SK-N-SH (cell line): ENCODE data around the gene ZNF474. TPM values are rescaled to one million over a fixed set of nuclear protein-coding genes. Genes with fewer than 3 reads are reported as not detected.

Experiments used
- CTCF ChIA-PET: fragments of 300-600, 350-600 bp; formaldehyde crosslinking; extraction: SDS; loops from one replicate; lab custom pipeline; 2021; lab: Yijun Ruan, JAX
- POLR2A ChIA-PET: fragments of 350-600 bp; sonication (Branson Sonifier 250); formaldehyde crosslinking; extraction: SDS; loops from one replicate; lab custom pipeline; 2020; ENCODE audit warnings: antibody characterized with exemption, inconsistent platforms; lab: Yijun Ruan, JAX
- DNase-seq: peaks from one replicate; pipeline ENCODE4 v3.0.0; 2012
- H2AFZ ChIP-seq: fragments of 200-600 bp; sonication (generic); 2 replicates; pipeline ENCODE4 v1.8.1; 2016; ENCODE audit warnings: antibody characterized with exemption, mild to moderate bottlenecking, low read depth
- H3F3A ChIP-seq: fragments of 200-600 bp; sonication (generic); replicated peaks from 2 replicates; pipeline ENCODE3; 2016; ENCODE audit warnings: antibody characterized with exemption, mild to moderate bottlenecking; ENCODE audit not compliant: insufficient read depth
- H3K27ac ChIP-seq, 2 experiments: fragments of 200-500 bp in 1 of 2; fragments of 200-600 bp in 1 of 2; sonication (Bioruptor generic) in 1 of 2; sonication (generic), shearing (Covaris generic) in 1 of 2; 2 replicates each; pipeline versions ENCODE4 v1.5.1 to v1.6.1; 2014 to 2016; ENCODE audit warnings: low read depth in 2 of 2, inconsistent platforms in 1 of 2, low read length in 1 of 2, mild to moderate bottlenecking in 1 of 2, mixed read lengths in 1 of 2
- H3K27me3 ChIP-seq: fragments of 200-600 bp; sonication (generic), shearing (Covaris generic); 2 replicates; pipeline ENCODE4 v1.6.1; 2016; ENCODE audit warnings: mixed run types; ENCODE audit not compliant: insufficient read depth
- H3K36me3 ChIP-seq, 2 experiments: fragments of 200-500 bp in 1 of 2; fragments of 200-600 bp in 1 of 2; sonication (Bioruptor generic) in 1 of 2; sonication (generic) in 1 of 2; replicated peaks in 1 of 2; 2 replicates each; pipeline versions ENCODE3 to v1.5.1; 2014 to 2016; ENCODE audit warnings: low read length in 1 of 2, mild to moderate bottlenecking in 1 of 2; ENCODE audit not compliant: insufficient read depth in 2 of 2, control insufficient read depth in 1 of 2
- H3K4me1 ChIP-seq, 2 experiments: fragments of 200-500 bp in 1 of 2; fragments of 200-600 bp in 1 of 2; sonication (Bioruptor generic) in 1 of 2; sonication (generic), shearing (Covaris generic) in 1 of 2; 2 replicates each; pipeline versions ENCODE4 v1.5.1 to v1.6.1; 2014 to 2016; ENCODE audit warnings: low read depth in 1 of 2, low read length in 1 of 2, mixed run types in 1 of 2; ENCODE audit not compliant: insufficient read depth in 2 of 2, control insufficient read depth in 1 of 2
- H3K4me2 ChIP-seq: fragments of 200-600 bp; sonication (generic), shearing (Covaris generic); 2 replicates; pipeline ENCODE4 v1.6.1; 2017; ENCODE audit warnings: mixed run types
- H3K4me3 ChIP-seq, 2 experiments: fragments of 200-500 bp in 1 of 2; fragments of 200-600 bp in 1 of 2; sonication (Bioruptor generic) in 1 of 2; sonication (generic), shearing (Covaris generic) in 1 of 2; 2 replicates each; pipeline versions ENCODE4 v1.5.1 to v1.8.1; 2014 to 2016; ENCODE audit warnings: low read depth in 2 of 2, inconsistent platforms in 1 of 2, low read length in 1 of 2, mild to moderate bottlenecking in 1 of 2, mixed read lengths in 1 of 2, moderate library complexity in 1 of 2
- H3K79me2 ChIP-seq: fragments of 200-600 bp; sonication (generic); 2 replicates; pipeline ENCODE4 v1.8.1; 2017; ENCODE audit warnings: mild to moderate bottlenecking; ENCODE audit not compliant: insufficient read depth
- H3K9ac ChIP-seq: fragments of 200-600 bp; sonication (generic); 2 replicates; pipeline ENCODE4 v1.6.1; 2017; ENCODE audit warnings: mixed run types
- H3K9me2 ChIP-seq: fragments of 200-600 bp; sonication (generic); 2 replicates; pipeline ENCODE4 v1.6.1; 2017; ENCODE audit warnings: mixed run types
- H3K9me3 ChIP-seq: fragments of 200-600 bp; sonication (generic); 2 replicates; pipeline ENCODE4 v1.6.1; 2017; ENCODE audit warnings: mixed run types, mild to moderate bottlenecking, moderate library complexity
- H4K20me1 ChIP-seq: fragments of 200-600 bp; sonication (generic); 2 replicates; pipeline ENCODE4 v1.6.1; 2017; ENCODE audit warnings: mild to moderate bottlenecking, mixed run types; ENCODE audit not compliant: insufficient read depth
- EP300 ChIP-seq, 2 experiments: IDR thresholded peaks; 2 replicates each; pipeline versions ENCODE4 v1.4.0 to v1.6.1; 2012; ENCODE audit warnings: borderline replicate concordance in 1 of 2, low read depth in 1 of 2, low read length in 1 of 2
- EZH2phosphoT487 ChIP-seq: fragments of 200-600 bp; sonication (generic); IDR thresholded peaks from 2 replicates; pipeline ENCODE4 v1.6.1; 2017; ENCODE audit warnings: low read depth, mixed run types, mild to moderate bottlenecking, antibody characterized with exemption, moderate library complexity, borderline replicate concordance
- FOSL2 ChIP-seq: IDR thresholded peaks from 2 replicates; pipeline ENCODE4 v1.4.0; 2012; ENCODE audit warnings: low read depth, mild to moderate bottlenecking, moderate library complexity, borderline replicate concordance
- GABPA ChIP-seq: IDR thresholded peaks from 2 replicates; pipeline ENCODE4 v1.4.0; 2012; ENCODE audit warnings: low read depth, mild to moderate bottlenecking
- GATA2 ChIP-seq: sonication (generic); formaldehyde crosslinking; IDR thresholded peaks from 2 replicates; pipeline ENCODE4 v1.5.0; 2020; ENCODE audit warnings: mild to moderate bottlenecking, missing genetic modification reagents
- JUND ChIP-seq: IDR thresholded peaks from 2 replicates; pipeline ENCODE4 v1.4.0; 2012
- NFIC ChIP-seq: IDR thresholded peaks from 2 replicates; pipeline ENCODE4 v1.4.0; 2012; ENCODE audit warnings: borderline replicate concordance
- NRF1 ChIP-seq: IDR thresholded peaks from 2 replicates; pipeline ENCODE4 v1.6.1; 2012; ENCODE audit warnings: low read depth, mild to moderate bottlenecking, low read length
- POLR2AphosphoS5 ChIP-seq: IDR thresholded peaks from 2 replicates; pipeline ENCODE4 v1.6.1; 2012; ENCODE audit warnings: low read depth, low read length
- RAD21 ChIP-seq: IDR thresholded peaks from 2 replicates; pipeline ENCODE4 v1.6.1; 2012; ENCODE audit warnings: mild to moderate bottlenecking, low read length
- RCOR1 ChIP-seq: fragments of 150-350 bp; IDR thresholded peaks from 2 replicates; pipeline ENCODE4 v1.6.1; 2017; ENCODE audit warnings: antibody characterized with exemption, low read length
- RFX5 ChIP-seq: IDR thresholded peaks from 2 replicates; pipeline ENCODE4 v1.6.1; 2012; ENCODE audit warnings: mild to moderate bottlenecking, improper control_type of control experiment, low read length
- RXRA ChIP-seq: IDR thresholded peaks from 2 replicates; pipeline ENCODE4 v1.4.0; 2012; ENCODE audit warnings: low read depth, mild to moderate bottlenecking, borderline replicate concordance
- SIN3A ChIP-seq: IDR thresholded peaks from 2 replicates; pipeline ENCODE4 v1.6.1; 2012; ENCODE audit warnings: low read depth, mild to moderate bottlenecking, low read length, moderate library complexity, borderline replicate concordance
- SMC3 ChIP-seq: IDR thresholded peaks from 2 replicates; pipeline ENCODE4 v1.6.1; 2012; ENCODE audit warnings: low read depth, low read length, improper control_type of control experiment
- TAF1 ChIP-seq: IDR thresholded peaks from 2 replicates; pipeline ENCODE4 v1.6.1; 2012; ENCODE audit warnings: low read depth, mild to moderate bottlenecking, low read length, moderate library complexity, borderline replicate concordance
- TCF12 ChIP-seq: IDR thresholded peaks from 2 replicates; pipeline ENCODE4 v1.4.0; 2012
- YY1 ChIP-seq: IDR thresholded peaks from 2 replicates; pipeline ENCODE4 v1.4.0; 2012; ENCODE audit warnings: low read depth, mild to moderate bottlenecking
- WGBS: methylation state at CpG from one replicate; pipeline ENCODE4 v1.1.6; 2017; ENCODE audit warnings: low lambda C conversion rate; 5-methylcytosine and 5-hydroxymethylcytosine counted together
- polyA plus RNA-seq, 3 experiments: library from polyadenylated mRNA; depleted of rRNA; stranded (reverse); fragments of >200 nt; gene quantifications; 2 replicates each; pipeline ENCODE4 v1.2.3, GENCODE V29; 2012
- TF ChIP-seq, protein P1 (sequence below): fragments of 150-350 bp; IDR thresholded peaks from 2 replicates; pipeline ENCODE4 v1.6.1; 2016; ENCODE audit warnings: mild to moderate bottlenecking, low read depth, low read length
- TF ChIP-seq, protein P2 (sequence below): IDR thresholded peaks from 2 replicates; pipeline ENCODE4 v1.4.0; 2012; ENCODE audit warnings: low read depth, borderline replicate concordance
- TF ChIP-seq, protein P3 (sequence below): IDR thresholded peaks from 2 replicates; pipeline ENCODE4; 2012
- TF ChIP-seq, protein P4 (sequence below): IDR thresholded peaks from 2 replicates; pipeline ENCODE4 v1.4.0; 2012; ENCODE audit warnings: low read depth

ZNF474 gene
- 0.08 and 0.21 TPM in 2 replicates for polyA plus RNA-seq (2012; rRNA removed)
- polyA plus RNA-seq (2012; cell fraction: cytosol; rRNA removed) = 0.10 and 0.13 TPM in 2 replicates
- polyA plus RNA-seq (2012; cell fraction: nucleus; rRNA removed) = 0.31 and 0.58 TPM in 2 replicates

DNA sequence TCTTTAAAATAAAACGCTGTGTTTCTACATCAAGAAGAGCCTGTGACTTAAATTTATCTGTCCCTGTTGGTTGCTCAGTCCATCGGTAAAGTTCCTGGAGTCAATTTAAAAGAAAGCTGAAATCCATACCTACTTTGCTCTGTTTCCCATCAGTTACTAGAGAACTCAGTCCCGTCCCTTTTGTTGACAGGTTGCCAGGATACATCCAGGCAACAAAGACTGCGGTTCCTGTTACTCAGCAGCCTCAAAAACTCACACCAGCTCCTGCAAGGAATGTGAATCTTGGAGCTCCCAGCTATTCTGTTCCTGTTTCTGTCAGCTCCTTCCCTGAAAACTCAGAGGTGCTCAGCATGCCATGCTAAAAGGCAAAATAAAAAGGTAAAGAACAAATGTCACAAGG lies at the start of gene ZNF474:
TSS of gene ZNF474 (plus strand) at position 241 of the 400 bp plus-strand sequence. CDS start 22,445 bp downstream, outside the sequence.
- DNase-seq = no peak

DNA sequence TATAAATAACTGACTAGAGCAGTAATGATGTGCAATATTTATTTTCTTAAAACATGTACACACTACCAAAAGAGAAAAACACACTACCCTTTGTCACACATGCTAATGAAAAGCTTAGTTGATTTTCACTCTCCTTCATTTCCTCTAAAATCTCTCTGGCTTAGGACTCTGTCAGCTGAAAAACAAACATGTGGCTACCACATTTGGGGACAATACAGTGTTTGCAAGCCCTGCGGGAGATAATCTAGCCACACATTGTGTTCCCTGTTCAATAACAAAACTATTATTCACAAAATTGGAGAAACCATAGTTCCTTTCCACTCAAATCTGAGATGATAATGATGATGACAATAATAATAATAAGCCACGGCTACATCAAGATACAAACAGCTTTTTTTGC lies 47.8 kb upstream of the ZNF474 start:
- no peaks in the 10 kb centered on the region for H3K9me3 ChIP-seq
- POLR2A ChIA-PET = no interaction called here
- H3K4me2 ChIP-seq = no peak overlapping the region
- CTCF ChIA-PET = interaction anchor here (0.7 to 1.6 kb wide), 3 partner anchors 10 to 114 kb away, joined by 3 to 4 read pairs (median 3); no protein-coding TSS in a partner anchor
- H3K9me2 ChIP-seq = no peaks in the 10 kb centered on the region
- H3K27ac ChIP-seq = no peak overlapping the region
- no peaks in the 10 kb centered on the region for H4K20me1 ChIP-seq
- H3K79me2 ChIP-seq = peaks cover 12% of the 10 kb centered on the region; the same call in 1 of the 2 replicates
- no peak overlapping the region for H3K4me3 ChIP-seq
- no peak overlapping the region for H3K9ac ChIP-seq
- no peaks in the 10 kb centered on the region for H3F3A ChIP-seq
- H3K4me1 ChIP-seq = peaks cover 9 to 13% of the 10 kb centered on the region in 2 experiments; a peak in 2 of 4 replicates
- H3K36me3 ChIP-seq = no peaks in the 10 kb centered on the region
- H2AFZ ChIP-seq = no peak overlapping the region
- WGBS = 88% methylated on average over 2 of the region's 2 CpGs
- no peak for DNase-seq
- no peaks in the 10 kb centered on the region for H3K27me3 ChIP-seq
- no peak for TF ChIP-seq YY1
- no peak for TF ChIP-seq RAD21
- no peak for TF ChIP-seq SIN3A
- TF ChIP-seq RXRA = no peak
- TF ChIP-seq EP300 (IDR thresholded peaks at IDR 0.05; ENCODE audit: borderline replicate concordance in 1 of 2, low read depth in 1 of 2, low read length in 1 of 2) = no peak
- TF ChIP-seq GATA2 (CRISPR knock-in tag) = no peak
- TF ChIP-seq, protein P1, sequence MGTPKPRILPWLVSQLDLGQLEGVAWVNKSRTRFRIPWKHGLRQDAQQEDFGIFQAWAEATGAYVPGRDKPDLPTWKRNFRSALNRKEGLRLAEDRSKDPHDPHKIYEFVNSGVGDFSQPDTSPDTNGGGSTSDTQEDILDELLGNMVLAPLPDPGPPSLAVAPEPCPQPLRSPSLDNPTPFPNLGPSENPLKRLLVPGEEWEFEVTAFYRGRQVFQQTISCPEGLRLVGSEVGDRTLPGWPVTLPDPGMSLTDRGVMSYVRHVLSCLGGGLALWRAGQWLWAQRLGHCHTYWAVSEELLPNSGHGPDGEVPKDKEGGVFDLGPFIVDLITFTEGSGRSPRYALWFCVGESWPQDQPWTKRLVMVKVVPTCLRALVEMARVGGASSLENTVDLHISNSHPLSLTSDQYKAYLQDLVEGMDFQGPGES = no peak
- TF ChIP-seq RFX5 = no peak
- TF ChIP-seq, protein P2, sequence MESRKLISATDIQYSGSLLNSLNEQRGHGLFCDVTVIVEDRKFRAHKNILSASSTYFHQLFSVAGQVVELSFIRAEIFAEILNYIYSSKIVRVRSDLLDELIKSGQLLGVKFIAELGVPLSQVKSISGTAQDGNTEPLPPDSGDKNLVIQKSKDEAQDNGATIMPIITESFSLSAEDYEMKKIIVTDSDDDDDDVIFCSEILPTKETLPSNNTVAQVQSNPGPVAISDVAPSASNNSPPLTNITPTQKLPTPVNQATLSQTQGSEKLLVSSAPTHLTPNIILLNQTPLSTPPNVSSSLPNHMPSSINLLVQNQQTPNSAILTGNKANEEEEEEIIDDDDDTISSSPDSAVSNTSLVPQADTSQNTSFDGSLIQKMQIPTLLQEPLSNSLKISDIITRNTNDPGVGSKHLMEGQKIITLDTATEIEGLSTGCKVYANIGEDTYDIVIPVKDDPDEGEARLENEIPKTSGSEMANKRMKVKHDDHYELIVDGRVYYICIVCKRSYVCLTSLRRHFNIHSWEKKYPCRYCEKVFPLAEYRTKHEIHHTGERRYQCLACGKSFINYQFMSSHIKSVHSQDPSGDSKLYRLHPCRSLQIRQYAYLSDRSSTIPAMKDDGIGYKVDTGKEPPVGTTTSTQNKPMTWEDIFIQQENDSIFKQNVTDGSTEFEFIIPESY = no peak
- TF ChIP-seq GABPA = no peak
- no peak for TF ChIP-seq NFIC
- TF ChIP-seq POLR2AphosphoS5 = no peak
- no peak for TF ChIP-seq TAF1
- no peak for TF ChIP-seq FOSL2
- TF ChIP-seq RCOR1 = no peak

More for the DNA sequence above, at the start of gene ZNF474:
- peaks cover 0 to 2% of the 10 kb centered on the region in 2 experiments; a peak in 1 of 4 replicates for H3K4me1 ChIP-seq
- no peaks in the 10 kb centered on the region for H3K9me3 ChIP-seq
- no peaks in the 10 kb centered on the region for H3K27me3 ChIP-seq
- H3K9me2 ChIP-seq = no peaks in the 10 kb centered on the region
- WGBS = 24% methylated on average over 4 of the region's 4 CpGs
- H3K4me2 ChIP-seq = peak within 1 kb of the TSS; percentile 38; the same call in 1 of the 2 replicates
- no peaks in the 10 kb centered on the region for H3K36me3 ChIP-seq
- ChIA-PET CTCF (no interaction called here), POLR2A (no interaction called here)
- H3F3A ChIP-seq = peaks cover 4% of the 10 kb centered on the region
- H3K9ac ChIP-seq = peak within 1 kb of the TSS; percentile 68
- no peak within 1 kb of the TSS; the same call in 1 of the 2 replicates for H2AFZ ChIP-seq
- TF ChIP-seq SMC3 (no peak), TAF1 (0 out of 2 replicates have a peak, but pooled peaks have one; percentile 27), YY1 (no peak), SIN3A (peak; percentile 76; the same call in 1 of the 2 replicates), FOSL2 (peak; percentile 12; the same call in 1 of the 2 replicates), EZH2phosphoT487 (no peak), GABPA (no peak), JUND (no peak), EP300 (IDR thresholded peaks at IDR 0.05; ENCODE audit: borderline replicate concordance in 1 of 2, low read depth in 1 of 2, low read length in 1 of 2) (peak in 1 of 2 experiments; percentile 45; a peak in 1 of 4 replicates), NRF1 (no peak), GATA2 (CRISPR knock-in tag) (no peak), RCOR1 (no peak), NFIC (peak; percentile 54), RFX5 (no peak), TCF12 (peak; percentile 75)
- TF ChIP-seq, protein P3, sequence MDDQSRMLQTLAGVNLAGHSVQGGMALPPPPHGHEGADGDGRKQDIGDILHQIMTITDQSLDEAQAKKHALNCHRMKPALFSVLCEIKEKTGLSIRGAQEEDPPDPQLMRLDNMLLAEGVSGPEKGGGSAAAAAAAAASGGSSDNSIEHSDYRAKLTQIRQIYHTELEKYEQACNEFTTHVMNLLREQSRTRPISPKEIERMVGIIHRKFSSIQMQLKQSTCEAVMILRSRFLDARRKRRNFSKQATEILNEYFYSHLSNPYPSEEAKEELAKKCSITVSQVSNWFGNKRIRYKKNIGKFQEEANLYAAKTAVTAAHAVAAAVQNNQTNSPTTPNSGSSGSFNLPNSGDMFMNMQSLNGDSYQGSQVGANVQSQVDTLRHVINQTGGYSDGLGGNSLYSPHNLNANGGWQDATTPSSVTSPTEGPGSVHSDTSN = peak; percentile 55
- TF ChIP-seq, protein P4, sequence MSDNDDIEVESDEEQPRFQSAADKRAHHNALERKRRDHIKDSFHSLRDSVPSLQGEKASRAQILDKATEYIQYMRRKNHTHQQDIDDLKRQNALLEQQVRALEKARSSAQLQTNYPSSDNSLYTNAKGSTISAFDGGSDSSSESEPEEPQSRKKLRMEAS = peak; percentile 50; the same call in 1 of the 2 replicates
- TF ChIP-seq, all 33 proteins: peak for 8
- H3K4me3 ChIP-seq = no peak within 1 kb of the TSS
- H4K20me1 ChIP-seq = no peaks in the 10 kb centered on the region
- no peaks in the 10 kb centered on the region for H3K79me2 ChIP-seq
- peak within 1 kb of the TSS; percentile 55 to 94; a peak in 3 of 4 replicates for H3K27ac ChIP-seq
